SW480 (cell line): Measurements from ENCODE around the gene FTH1.
A peak's percentile ranks its signal among the peaks of the same experiment; 100 is the strongest.
"Not testable (repeated sequence)": the region's sequence is repeated elsewhere in the genome, so short reads cannot be mapped to it uniquely, and the experiment has no call there.

ENCODE experiments used
- DNase-seq: peaks from one replicate; pipeline ENCODE4 v3.0.0-alpha.2; 2016; ENCODE audit warnings: low spot score

FTH1 gene

GRCh38 chr11:61967116-61967923, at the start of gene FTH1:
Gene FTH1 (minus strand): TSS chr11:61967634. CDS start chr11:61967425, 209 bp downstream.
- peak; percentile 92 for DNase-seq

DNA sequence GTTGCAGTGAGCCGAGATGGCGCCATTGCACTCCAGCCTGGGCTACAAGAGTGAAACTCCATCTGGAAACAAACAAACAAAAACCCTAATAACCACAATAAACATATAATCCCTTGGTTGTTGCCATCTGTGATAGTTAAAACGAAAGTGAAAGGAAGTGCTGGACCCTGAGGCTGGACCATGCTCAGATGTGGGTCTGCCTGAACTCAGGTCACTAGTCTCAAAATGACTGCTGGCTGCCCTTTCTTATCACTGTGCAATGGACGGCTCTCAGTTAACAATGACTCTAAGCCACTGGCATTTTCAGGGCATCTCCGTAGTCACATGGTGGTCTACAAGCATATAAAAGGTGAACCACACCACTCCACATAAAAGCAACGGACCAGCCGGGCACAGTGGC, 48.2 kb upstream of the FTH1 start:
- DNase-seq: peak; percentile 60

DNA sequence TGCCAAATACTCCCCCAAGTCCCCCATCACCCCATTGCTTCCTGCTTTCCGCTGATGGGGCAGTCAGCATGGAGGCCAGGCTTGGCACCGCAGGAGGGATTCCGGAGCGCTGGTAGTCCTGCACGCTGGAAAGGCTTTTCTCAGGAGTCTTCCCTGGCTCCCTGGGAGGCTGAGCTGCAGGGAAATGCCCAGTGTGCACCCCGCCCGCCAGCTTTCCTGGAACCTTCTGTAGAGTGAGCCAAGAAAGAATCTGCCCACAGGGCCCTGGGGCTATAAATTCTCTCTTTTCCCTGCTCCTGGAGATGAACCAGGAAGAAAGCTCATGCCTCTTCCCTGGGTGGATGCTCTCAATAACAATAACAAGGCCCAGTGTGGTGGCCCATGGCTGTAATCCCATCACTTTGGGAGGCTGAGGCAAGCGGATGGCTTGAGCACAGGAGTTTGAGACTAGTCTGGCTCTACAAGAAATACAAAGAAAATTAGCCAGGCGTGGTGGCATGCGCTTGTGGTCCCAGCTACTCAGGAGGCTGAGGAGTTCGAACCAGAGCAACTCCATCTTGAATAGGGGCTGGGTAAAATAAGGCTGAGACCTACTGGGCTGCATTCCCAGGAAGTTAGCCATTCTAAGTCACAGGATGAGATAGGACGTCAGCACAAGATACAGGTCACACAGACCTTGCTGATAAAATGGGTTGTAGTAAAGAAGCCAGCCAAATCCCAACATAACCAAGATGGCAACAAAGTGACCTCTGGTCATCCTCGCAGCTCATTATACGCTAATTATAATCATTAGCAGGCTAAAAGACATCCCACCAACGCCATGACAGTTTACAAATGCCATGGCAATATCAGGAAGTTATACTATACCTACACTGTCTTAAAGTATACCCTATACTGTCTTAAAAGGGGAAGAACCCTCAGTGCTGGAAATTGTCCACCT, 46.4 kb upstream of the FTH1 start:
- no peak for DNase-seq

DNA sequence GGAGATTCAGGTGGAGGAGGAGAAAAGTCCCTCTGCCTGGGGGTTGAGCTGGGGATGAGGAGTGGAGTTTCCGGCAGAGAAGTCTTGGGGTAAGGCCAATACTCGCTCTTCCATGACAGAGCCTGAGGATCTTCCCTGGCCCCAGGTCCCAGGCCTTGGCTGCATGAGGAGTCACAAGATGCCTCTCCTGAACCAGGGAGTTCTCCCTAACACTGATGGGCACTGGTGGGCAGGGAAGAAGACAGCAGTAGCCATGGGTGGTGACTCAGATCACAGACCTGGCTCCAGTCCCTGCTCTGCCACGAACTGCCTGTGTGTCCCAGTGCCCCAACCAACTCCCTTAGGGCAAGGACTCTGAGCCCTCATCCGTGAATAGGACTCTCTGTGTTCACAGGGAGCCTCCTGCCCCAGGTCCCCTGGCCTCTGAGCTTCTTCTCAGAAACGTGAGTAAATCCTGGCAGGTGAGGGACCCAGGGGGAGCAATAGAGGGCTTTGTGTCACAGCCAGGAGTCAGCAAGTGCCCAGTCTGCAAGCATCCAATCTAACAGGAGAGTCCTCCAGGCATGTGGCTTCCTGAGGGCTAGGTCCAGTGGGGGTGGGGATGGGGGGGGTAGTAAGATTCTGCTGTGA, 45.5 kb upstream of the FTH1 start:
- DNase-seq: peak; percentile 43

GRCh38 chr11:62012451-62012831, 45.0 kb upstream of the FTH1 start:
- peak; percentile 24 for DNase-seq

GRCh38 chr11:62011881-62012280, 44.4 kb upstream of the FTH1 start:
- DNase-seq: no peak

GRCh38 chr11:62010935-62011528, 43.6 kb upstream of the FTH1 start:
- no peak for DNase-seq

DNA sequence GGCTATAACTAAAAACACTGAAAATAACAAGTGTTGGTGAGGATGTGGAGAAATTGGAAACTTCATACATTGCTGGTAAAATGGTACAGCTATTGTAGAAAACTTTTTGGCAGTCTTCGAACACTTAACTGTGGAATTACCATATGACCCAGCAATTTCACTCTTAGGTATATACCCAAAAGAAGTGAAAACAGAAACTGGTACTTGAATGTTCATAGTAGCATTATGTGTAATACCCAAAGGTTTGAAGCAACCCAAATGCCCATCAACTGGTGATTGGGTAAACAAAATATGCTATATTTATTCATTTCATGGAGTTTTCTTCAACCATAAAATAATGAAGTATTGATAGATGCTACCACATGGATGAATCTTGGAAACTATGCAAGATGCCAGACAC, 40.8 kb upstream of the FTH1 start:
- no peak for DNase-seq

GRCh38 chr11:62004473-62004872, 37.0 kb upstream of the FTH1 start:
- DNase-seq: no peak

- not testable (repeated sequence) for DNase-seq
These were observed 34.8 kb upstream of the FTH1 start for GRCh38 chr11:62002283-62002682.

GRCh38 chr11:62001450-62002191, 34.2 kb upstream of the FTH1 start:
- no peak for DNase-seq

DNA sequence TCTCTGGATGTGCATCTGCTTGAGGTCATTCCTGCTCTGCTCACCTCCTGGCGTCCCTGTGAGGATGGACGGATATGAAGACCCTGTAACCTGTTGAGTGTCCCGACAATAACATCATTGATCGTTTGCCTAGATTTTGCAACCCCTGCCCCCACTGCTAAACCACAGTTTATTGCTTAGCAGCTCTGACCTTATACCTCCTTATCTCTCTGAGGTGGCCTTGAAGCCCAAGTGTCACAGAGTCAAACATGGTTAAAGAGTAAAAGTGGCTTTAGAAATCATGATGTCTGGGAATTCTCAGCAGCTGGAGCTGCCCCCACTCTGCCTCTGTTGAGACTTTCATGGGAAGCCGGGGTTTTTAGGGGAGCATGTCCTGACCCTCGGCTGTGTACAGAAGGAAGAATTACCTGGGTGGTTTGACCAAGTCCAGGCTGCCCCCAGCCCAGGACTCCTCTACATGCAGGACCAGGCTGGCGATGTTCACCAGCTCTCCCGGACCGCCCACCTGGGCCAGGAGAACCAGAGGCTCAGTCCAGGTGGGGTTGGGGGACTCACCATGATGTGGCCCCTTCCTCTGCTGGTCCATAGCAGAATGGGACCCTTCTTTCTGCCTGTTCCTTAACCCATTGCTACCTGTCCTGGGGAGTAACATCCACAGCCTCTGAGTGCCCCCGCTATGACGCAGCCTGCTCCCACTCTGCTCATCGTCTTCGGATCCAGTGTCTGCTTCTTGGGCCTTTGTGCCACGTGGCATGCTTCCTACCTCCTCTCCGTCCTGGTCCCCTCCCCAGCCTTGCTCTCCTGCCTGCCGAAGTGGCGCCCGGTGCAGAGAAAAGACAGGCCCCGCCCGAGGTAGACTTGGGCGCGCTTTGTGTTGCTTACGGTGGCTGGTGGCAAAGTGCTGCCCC, 33.4 kb upstream of the FTH1 start:
- DNase-seq: no peak

GRCh38 chr11:61999141-61999975, 31.9 kb upstream of the FTH1 start:
- DNase-seq: no peak

- DNase-seq: no peak
These were observed 29.5 kb upstream of the FTH1 start for GRCh38 chr11:61996933-61997332.

- no peak for DNase-seq
These were observed 27.5 kb upstream of the FTH1 start for GRCh38 chr11:61994981-61995380.

- no peak for DNase-seq
These were observed 18.4 kb upstream of the FTH1 start for GRCh38 chr11:61985869-61986268.

DNA sequence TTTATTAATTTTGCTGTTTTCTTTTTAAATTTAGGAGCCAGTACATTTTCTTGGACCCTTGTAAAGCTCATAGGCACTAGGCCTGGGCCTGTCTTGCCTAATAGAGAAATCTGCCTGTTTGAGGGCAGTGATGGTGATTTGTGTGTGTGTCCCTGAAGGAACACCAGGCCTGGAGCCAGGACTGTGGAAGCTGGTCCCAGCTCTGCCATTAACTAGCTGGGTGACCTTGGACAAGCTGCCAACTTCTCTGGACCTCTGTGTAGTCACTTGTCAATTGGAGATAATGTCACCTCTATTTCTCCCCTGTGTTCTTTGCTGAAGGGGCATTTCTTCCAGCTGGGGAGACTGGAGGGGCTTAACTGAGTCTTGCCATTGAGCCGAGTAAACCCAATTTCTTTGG, 16.0 kb upstream of the FTH1 start:
- DNase-seq: no peak

- no peak for DNase-seq
These were observed 13.5 kb upstream of the FTH1 start for GRCh38 chr11:61980783-61981541.
